Hepatocyte (in vitro differentiated cells): Measurements from ENCODE around the gene PRDX5. TPM values are rescaled to one million over a fixed set of nuclear protein-coding genes. Genes with fewer than 3 reads are reported as not detected.
A peak's percentile ranks its signal among the peaks of the same experiment; 100 is the strongest.

ENCODE experiments used
- DNase-seq: peaks from one replicate; pipeline ENCODE4 v3.0.0-alpha.2; 2016; ENCODE audit warnings: low spot score
- H2AFZ ChIP-seq: fragments of 200-600 bp; sonication (generic); 2 replicates; pipeline ENCODE4 v1.6.0; 2016; ENCODE audit warnings: antibody characterized with exemption, mild to moderate bottlenecking
- H3K27ac ChIP-seq: fragments of 200-600 bp; sonication (generic); 2 replicates; pipeline ENCODE4 v1.5.1; 2016; ENCODE audit warnings: mild to moderate bottlenecking
- H3K27me3 ChIP-seq: fragments of 200-600 bp; sonication (generic); 2 replicates; pipeline ENCODE4 v1.6.1; 2016
- H3K36me3 ChIP-seq: fragments of 200-600 bp; sonication (generic); replicated peaks from 2 replicates; pipeline ENCODE4 v1.5.1; 2016; ENCODE audit warnings: low read depth; ENCODE audit not compliant: insufficient read depth
- H3K4me1 ChIP-seq: fragments of 200-600 bp; sonication (generic); 2 replicates; pipeline ENCODE4 v1.5.1; 2016; ENCODE audit warnings: mild to moderate bottlenecking, moderate library complexity; ENCODE audit not compliant: insufficient read depth
- H3K4me2 ChIP-seq: fragments of 200-600 bp; sonication (generic); 2 replicates; pipeline ENCODE4 v1.6.0; 2016
- H3K4me3 ChIP-seq: fragments of 200-600 bp; sonication (generic); 2 replicates; pipeline ENCODE4 v1.5.1; 2016; ENCODE audit warnings: mild to moderate bottlenecking
- H3K79me2 ChIP-seq: fragments of 200-600 bp; sonication (generic); 2 replicates; pipeline ENCODE4 v1.6.0; 2017; ENCODE audit warnings: mild to moderate bottlenecking
- H3K9me2 ChIP-seq: fragments of 200-600 bp; sonication (generic); replicated peaks from 2 replicates; pipeline ENCODE4 v1.6.0; 2017; ENCODE audit warnings: mild to moderate bottlenecking; ENCODE audit not compliant: insufficient read depth
- H3K9me3 ChIP-seq: fragments of 200-600 bp; sonication (generic); 2 replicates; pipeline ENCODE4 v1.5.1; 2016; ENCODE audit warnings: low read depth, mild to moderate bottlenecking
- H4K20me1 ChIP-seq: fragments of 200-600 bp; sonication (generic); 2 replicates; pipeline ENCODE4 v1.6.0; 2016; ENCODE audit warnings: mild to moderate bottlenecking; ENCODE audit not compliant: insufficient read depth, poor library complexity, severe bottlenecking
- CTCF ChIP-seq: fragments of 200-600 bp; sonication (generic); IDR thresholded peaks from 2 replicates; pipeline ENCODE4 v1.5.1; 2016; ENCODE audit warnings: antibody characterized with exemption, mild to moderate bottlenecking; ENCODE audit not compliant: poor library complexity
- EZH2 ChIP-seq: fragments of 200-600 bp; sonication (generic); IDR thresholded peaks from 2 replicates; pipeline ENCODE4 v1.6.1; 2016; ENCODE audit warnings: antibody characterized with exemption, mild to moderate bottlenecking, borderline replicate concordance
- EZH2phosphoT487 ChIP-seq: fragments of 200-600 bp; sonication (generic); IDR thresholded peaks from one replicate; pipeline ENCODE4 v1.6.1; 2018; ENCODE audit warnings: antibody characterized with exemption, mild to moderate bottlenecking, low read depth, moderate library complexity; ENCODE audit not compliant: unreplicated experiment, severe bottlenecking
- WGBS: methylation state at CpG from one replicate; pipeline ENCODE4 v1.1.6; 2016; ENCODE audit warnings: low lambda C conversion rate; ENCODE audit errors: missing lambda C conversion rate; 5-methylcytosine and 5-hydroxymethylcytosine counted together
- polyA plus RNA-seq: library from polyadenylated mRNA; unstranded; fragments of >200 nt; fragmentation: Nextera tagmentation; extraction: Ambion mirVana; gene quantifications from 2 replicates; pipeline ENCODE4 v1.2.1, GENCODE V29; 2016
- total RNA-seq: library from RNA; depleted of rRNA; stranded (reverse); fragments of >200 nt; gene quantifications from 2 replicates; pipeline ENCODE4 v1.2.3, GENCODE V29; 2014

Gene PRDX5
- total and polyA plus RNA-seq, 2 experiments from 2014 or later = 267 to 517 TPM

GRCh38 chr11:64284048-64284961, 33.6 kb upstream of the PRDX5 start, which contains the start of gene BAD:
TSS of gene BAD (minus strand) at chr11:64284665. CDS start at chr11:64284368, 297 bp downstream.
- peak within 1 kb of the TSS; percentile 84 for H3K4me3 ChIP-seq
- H3K4me1 ChIP-seq = peaks cover 12% of the 10 kb centered on the region
- H2AFZ ChIP-seq = peak within 1 kb of the TSS; percentile 87
- no peaks in the 10 kb centered on the region for H4K20me1 ChIP-seq
- no peaks in the 10 kb centered on the region for H3K27me3 ChIP-seq
- 6% methylated on average over 33 of the region's 44 CpGs for WGBS
- peak within 1 kb of the TSS; percentile 94 for H3K4me2 ChIP-seq
- H3K9me2 ChIP-seq = no peaks in the 10 kb centered on the region
- TF ChIP-seq EZH2 (no peak), EZH2phosphoT487 (no peak), CTCF (no peak)
- DNase-seq = peak; percentile 97
- peaks cover 16% of the 10 kb centered on the region for H3K79me2 ChIP-seq
- peak within 1 kb of the TSS; percentile 97 for H3K27ac ChIP-seq
- H3K36me3 ChIP-seq = no peaks in the 10 kb centered on the region
- H3K9me3 ChIP-seq = no peaks in the 10 kb centered on the region

GRCh38 chr11:64284962-64285884, 32.7 kb upstream of the PRDX5 start, which contains the start of gene GPR137:
TSS of gene GPR137 (plus strand) at chr11:64285848. CDS start at chr11:64286525, 677 bp downstream.
- DNase-seq = peak; percentile 93
- no peaks in the 10 kb centered on the region for H3K36me3 ChIP-seq
- TF ChIP-seq EZH2phosphoT487 (no peak), EZH2 (no peak), CTCF (no peak)
- 2% methylated on average over 49 of the region's 102 CpGs for WGBS
- peaks cover 7% of the 10 kb centered on the region for H3K27me3 ChIP-seq
- H3K79me2 ChIP-seq = peaks cover 16% of the 10 kb centered on the region
- peak within 1 kb of the TSS; percentile 97 for H3K27ac ChIP-seq
- peak within 1 kb of the TSS; percentile 84 for H3K4me3 ChIP-seq
- H3K9me3 ChIP-seq = no peaks in the 10 kb centered on the region
- H3K9me2 ChIP-seq = no peaks in the 10 kb centered on the region
- H4K20me1 ChIP-seq = no peaks in the 10 kb centered on the region
- peaks cover 12% of the 10 kb centered on the region for H3K4me1 ChIP-seq
- peak within 1 kb of the TSS; percentile 87 for H2AFZ ChIP-seq
- H3K4me2 ChIP-seq = peak within 1 kb of the TSS; percentile 94

- no peak for TF ChIP-seq EZH2
- TF ChIP-seq EZH2phosphoT487 = no peak
- no peak for TF ChIP-seq CTCF
- 60% methylated on average over 21 of the region's 40 CpGs for WGBS
- H3K27me3 ChIP-seq = peaks cover 16% of the 10 kb centered on the region
- peaks cover 13% of the 10 kb centered on the region for H3K79me2 ChIP-seq
- peak overlapping the region; percentile 94 for H3K4me2 ChIP-seq
- H3K9me3 ChIP-seq = no peaks in the 10 kb centered on the region
- peak overlapping the region; percentile 63 for H3K4me3 ChIP-seq
- no peaks in the 10 kb centered on the region for H4K20me1 ChIP-seq
- H3K9me2 ChIP-seq = no peaks in the 10 kb centered on the region
- DNase-seq = no peak
- no peaks in the 10 kb centered on the region for H3K36me3 ChIP-seq
- H2AFZ ChIP-seq = peak overlapping the region; percentile 53
- H3K4me1 ChIP-seq = peaks cover 12% of the 10 kb centered on the region
- peak overlapping the region; percentile 24 for H3K27ac ChIP-seq
Observed at GRCh38 chr11:64285885-64286800, 31.8 kb upstream of the PRDX5 start.
